MM.1S (cell line): Measurements from ENCODE around the gene SLC7A8.

ENCODE experiments used
- EZH2 ChIP-seq: fragments of 300-600 bp; sonication (generic); optimal IDR thresholded peaks from 2 replicates; pipeline ENCODE3; 2017; ENCODE audit warnings: low read depth, mild to moderate bottlenecking, antibody characterized with exemption, low read length, mixed read lengths
- EZH2phosphoT487 ChIP-seq: fragments of 300-600 bp; sonication (generic); IDR thresholded peaks from 2 replicates; pipeline ENCODE4 v1.6.1; 2018; ENCODE audit warnings: antibody characterized with exemption, low read length
- TF ChIP-seq, protein P1 (sequence below): fragments of 300-600 bp; sonication (generic); IDR thresholded peaks from 2 replicates; pipeline ENCODE4 v1.5.1; 2016; ENCODE audit warnings: antibody characterized with exemption, low read length, mixed read lengths

DNA sequence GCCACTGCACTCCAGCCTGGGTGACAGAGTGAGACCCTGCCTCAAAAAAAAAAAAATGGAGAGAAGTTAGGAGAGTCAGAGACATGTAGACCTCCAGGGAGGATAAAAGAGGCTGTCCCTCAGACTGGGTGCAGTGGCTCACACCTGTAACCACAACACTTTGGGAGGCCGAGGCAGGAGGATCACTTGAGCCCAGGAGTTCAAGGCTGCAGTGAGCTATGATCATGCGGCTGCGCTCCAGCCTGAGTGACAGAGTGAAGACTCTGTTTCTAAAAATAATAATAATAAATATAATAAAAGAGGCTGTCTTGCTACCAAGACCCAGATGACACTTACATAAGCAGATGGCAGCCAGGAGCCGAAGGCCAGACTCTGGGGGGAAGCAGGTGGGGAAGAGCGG is 18.5 kb downstream of the SLC7A8 start:
- TF ChIP-seq, protein P1, sequence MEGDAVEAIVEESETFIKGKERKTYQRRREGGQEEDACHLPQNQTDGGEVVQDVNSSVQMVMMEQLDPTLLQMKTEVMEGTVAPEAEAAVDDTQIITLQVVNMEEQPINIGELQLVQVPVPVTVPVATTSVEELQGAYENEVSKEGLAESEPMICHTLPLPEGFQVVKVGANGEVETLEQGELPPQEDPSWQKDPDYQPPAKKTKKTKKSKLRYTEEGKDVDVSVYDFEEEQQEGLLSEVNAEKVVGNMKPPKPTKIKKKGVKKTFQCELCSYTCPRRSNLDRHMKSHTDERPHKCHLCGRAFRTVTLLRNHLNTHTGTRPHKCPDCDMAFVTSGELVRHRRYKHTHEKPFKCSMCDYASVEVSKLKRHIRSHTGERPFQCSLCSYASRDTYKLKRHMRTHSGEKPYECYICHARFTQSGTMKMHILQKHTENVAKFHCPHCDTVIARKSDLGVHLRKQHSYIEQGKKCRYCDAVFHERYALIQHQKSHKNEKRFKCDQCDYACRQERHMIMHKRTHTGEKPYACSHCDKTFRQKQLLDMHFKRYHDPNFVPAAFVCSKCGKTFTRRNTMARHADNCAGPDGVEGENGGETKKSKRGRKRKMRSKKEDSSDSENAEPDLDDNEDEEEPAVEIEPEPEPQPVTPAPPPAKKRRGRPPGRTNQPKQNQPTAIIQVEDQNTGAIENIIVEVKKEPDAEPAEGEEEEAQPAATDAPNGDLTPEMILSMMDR: no peak
- TF ChIP-seq EZH2 (no peak), EZH2phosphoT487 (no peak)
